Measurements from ENCODE around the gene CDYL.

GRCh38 chr6:4781967-4782575 lies 5.9 kb downstream of the CDYL start:
- TF ChIP-seq EP300 (IDR thresholded peaks at IDR 0.05) (no peak), CTCF (IDR thresholded peaks at IDR 0.05) (no peak), POLR2AphosphoS5 (IDR thresholded peaks at IDR 0.05) (no peak)
